H54 (cell line): Measurements from ENCODE around the gene RSKR.

Experiments
- DNase-seq: peaks from one replicate; pipeline ENCODE4 v3.0.0; 2011; ENCODE audit warnings: low spot score, mixed read lengths; ENCODE audit not compliant: insufficient read length
- FAIRE-seq: peaks from 3 replicates; lab custom pipeline; 2011; peaks lifted over from hg19 to GRCh38; lab: Jason Lieb, UNC
- POLR2A ChIP-seq: IDR thresholded peaks from 2 replicates; pipeline ENCODE4 v1.6.1; 2011; ENCODE audit warnings: low read depth, mild to moderate bottlenecking, low read length

Gene RSKR

DNA sequence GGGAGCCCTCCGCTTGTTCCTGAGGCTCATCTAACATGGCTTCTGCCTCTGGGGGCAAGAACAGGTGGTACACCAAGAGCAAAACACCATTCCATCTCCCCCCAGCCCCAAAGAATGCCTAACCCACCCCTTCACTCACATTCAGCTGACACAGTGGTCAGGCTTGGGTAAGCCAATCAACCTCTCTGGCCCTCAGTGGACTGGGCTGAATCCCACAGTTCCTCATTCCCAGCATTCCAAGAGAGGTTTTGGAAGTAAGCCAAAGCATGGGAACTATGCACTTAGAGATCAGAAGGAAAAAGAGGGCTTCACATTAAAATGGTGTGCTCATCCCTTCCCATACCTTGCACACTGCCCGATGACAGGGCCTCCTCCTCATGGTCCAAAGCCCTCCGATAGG, 50.5 kb downstream of the RSKR start:
- DNase-seq (no peak), FAIRE-seq (no peak)
- TF ChIP-seq POLR2A: no peak
